SIG-M5 treated with dmso at 0.1 percent for 504 hours (cell line): ENCODE data around the gene ISL2.
A peak's percentile ranks its signal among the peaks of the same experiment; 100 is the strongest.

Experiments used
- DNase-seq: peaks from one replicate; lab custom pipeline; 2025; ENCODE audit not compliant: unreplicated experiment; lab: John Stamatoyannopoulos, UW

The ISL2 gene

DNA sequence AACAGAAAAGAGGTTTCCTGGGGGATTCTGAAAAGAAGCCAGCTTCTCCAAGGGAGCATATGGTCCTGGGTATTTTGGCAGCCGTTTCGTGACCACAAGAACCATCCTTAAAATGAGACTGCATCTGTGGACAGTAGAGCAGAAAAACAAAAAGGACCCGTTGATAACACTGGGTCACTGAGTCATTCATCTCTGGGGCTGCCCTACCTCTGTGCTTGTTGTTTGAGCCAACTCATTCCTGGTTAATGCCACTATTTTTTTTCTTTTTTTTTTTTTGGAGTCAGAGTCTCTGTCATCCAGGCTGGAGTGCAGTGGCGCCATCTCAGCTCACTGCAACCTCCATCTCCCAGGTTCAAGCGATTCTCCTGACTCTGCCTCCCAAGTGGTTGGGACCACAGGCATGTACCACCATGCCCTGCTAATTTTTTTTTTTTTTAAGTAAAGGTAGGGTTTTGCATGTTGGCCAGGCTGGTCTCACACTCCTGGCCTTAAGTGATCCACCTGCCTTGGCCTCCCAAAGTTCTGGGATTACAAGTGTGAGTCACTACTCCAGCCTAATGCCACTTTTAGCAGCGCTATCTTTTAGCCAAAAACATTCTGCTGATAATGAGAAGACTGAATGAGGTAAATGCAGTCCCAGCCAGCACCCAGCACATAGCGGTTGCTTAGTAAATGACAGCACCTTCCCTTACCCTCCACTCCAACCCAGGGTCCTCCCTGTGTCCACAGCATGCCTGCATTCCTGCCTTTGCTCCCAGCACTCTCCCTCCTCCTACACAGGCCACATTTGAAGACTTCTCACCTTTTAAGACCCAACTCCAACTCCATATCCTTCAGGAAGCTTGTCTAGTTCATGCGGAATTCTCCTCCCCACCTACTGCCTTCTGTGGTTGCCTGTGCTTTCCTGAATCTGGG lies 9.1 kb upstream of the ISL2 start:
- no peak for DNase-seq

DNA sequence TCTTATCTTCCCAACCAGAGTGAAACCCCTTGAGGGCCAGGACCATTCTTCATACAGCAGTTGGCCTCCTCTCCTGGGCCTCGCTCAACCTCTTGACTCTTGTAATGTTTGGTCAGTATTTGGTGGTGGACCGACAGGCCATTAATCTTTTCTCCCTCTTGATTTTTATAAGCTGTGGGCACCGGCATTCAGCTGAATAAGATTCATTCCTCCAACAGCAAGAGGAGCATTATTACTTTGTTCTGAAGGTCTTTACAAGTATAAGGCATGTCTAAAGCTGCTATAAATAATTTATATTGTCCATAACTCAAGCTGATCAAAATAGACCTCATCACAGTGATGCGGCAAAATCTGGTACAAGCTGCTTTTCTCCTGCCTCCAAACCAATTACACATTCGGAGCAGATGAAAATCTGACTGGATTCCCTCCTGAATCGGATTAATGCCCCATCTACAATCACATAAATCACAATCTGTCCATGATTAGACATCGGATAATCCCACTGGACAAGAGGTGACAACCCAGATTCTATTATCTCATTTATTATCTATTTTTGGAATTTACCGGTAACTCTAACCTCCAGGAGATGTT lies 8.4 kb upstream of the ISL2 start:
- DNase-seq = no peak

DNA sequence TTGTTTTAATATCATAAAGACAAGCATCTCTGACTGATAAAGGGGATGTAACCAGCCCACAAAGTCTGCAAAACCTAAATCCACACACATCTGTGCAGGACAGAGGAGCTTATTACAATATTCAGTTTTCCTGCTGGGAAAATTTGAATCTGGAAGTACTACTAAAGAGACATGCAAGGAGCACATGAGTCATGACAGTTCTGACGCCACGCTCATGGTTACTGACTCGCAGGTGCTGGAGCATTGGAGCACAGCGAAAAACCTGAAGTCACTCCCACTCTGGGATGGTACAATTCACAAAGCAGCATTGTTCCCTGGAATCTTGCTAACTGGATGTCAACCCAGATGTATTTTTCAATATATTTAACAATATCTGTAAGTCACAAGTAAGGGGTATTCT lies 7.6 kb upstream of the ISL2 start:
- DNase-seq = no peak

DNA sequence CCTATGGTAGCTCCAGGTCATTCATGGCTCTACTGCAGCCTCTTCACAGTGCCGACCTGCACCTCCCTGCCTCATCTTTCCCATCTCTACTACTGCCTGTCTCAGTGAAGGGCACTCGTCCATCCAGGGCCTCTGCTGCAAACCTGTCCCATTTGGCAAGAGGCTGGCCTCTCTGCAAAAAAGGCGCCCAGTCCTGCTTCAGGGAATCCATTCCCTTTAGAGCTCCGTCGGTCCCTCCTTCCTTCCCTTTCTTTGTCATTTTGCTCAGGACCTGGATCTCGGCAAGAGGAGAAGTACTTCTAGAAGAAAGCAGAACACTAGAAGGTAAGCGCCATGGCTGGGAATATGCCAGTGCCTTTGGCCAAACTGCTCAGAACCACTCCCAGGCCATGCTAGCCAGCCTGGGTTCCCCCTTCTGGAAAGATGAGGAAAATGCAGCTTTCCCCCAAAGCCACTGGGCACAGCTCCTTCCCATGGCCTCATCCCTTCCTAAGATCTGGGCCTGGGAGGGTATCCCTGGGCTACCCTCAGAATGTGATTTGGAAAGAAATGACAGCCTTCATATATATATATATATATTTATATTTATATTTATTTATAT lies 6.4 kb upstream of the ISL2 start:
- DNase-seq = peak; percentile 40

DNA sequence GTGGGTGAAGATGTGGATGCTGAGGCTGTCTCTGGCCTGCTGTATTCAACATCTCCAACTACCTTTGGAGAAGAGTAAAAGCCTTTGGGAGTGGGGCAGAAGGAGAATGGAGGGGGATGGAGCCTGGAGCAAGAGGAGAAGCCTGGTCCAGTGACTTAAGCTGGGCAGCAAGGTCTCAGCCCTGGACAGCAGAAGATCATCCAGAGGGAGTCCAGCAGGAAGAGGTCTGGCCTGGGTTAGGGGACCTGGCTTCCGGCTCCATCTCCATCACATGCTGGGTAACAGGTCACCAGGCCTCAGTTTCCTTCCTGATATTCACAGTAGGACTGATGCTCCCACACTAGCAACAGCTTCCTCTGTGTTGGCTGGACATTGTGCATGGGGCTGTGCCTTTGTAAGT lies 3.8 kb upstream of the ISL2 start:
- DNase-seq = no peak

DNA sequence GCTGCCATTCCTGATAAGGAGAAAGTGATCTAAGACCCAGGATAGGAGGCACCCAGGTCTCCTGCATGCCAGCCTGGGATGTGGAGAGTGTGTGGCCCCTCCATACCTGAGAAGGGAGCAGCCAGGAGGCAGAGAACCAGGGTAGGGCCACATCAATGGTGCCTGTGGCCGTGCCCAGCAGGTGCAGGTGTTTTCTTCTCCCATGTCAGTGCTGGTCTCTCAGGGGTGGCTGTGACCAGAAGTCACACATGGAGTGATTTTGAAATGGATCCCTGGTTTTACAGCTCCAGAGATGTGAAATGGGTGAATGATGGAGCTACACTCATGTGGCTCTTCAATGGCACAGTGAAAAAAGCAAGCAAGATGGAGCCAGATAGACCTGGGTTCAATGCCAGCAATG lies 3.3 kb upstream of the ISL2 start:
- DNase-seq = no peak

DNA sequence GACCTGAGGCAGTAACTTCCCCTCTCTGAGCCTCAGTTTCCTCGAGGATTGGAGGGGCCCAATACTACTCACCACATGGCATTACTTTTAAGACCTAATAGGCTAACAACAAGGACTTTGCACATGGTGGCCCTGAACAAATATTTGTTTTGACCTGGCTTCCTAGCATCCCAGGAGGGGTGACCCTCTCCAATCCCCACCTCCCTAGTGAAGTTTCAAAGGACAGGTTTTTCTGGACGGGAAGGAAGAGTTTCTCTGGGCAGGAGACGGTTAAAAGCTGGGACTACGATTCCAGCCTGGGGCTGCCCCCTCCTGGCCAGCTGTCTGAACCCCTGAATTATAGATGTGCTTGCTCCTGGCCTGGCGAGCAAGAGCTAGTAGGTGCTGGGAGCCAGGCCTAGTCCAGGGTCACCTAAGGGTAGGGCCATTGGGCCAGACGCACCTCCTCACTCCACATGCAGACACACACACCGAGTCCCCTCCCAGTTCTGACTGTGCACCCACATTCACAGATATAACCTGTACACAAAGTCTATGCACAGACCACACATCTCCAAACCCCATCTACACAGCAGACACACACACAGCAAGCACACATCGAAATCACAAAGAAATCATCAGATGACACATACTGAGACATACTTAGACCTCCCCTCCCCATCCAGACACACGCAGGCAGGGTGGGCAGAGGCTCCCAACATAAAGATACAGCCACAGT lies 2.7 kb upstream of the ISL2 start:
- peak; percentile 21 for DNase-seq

DNA sequence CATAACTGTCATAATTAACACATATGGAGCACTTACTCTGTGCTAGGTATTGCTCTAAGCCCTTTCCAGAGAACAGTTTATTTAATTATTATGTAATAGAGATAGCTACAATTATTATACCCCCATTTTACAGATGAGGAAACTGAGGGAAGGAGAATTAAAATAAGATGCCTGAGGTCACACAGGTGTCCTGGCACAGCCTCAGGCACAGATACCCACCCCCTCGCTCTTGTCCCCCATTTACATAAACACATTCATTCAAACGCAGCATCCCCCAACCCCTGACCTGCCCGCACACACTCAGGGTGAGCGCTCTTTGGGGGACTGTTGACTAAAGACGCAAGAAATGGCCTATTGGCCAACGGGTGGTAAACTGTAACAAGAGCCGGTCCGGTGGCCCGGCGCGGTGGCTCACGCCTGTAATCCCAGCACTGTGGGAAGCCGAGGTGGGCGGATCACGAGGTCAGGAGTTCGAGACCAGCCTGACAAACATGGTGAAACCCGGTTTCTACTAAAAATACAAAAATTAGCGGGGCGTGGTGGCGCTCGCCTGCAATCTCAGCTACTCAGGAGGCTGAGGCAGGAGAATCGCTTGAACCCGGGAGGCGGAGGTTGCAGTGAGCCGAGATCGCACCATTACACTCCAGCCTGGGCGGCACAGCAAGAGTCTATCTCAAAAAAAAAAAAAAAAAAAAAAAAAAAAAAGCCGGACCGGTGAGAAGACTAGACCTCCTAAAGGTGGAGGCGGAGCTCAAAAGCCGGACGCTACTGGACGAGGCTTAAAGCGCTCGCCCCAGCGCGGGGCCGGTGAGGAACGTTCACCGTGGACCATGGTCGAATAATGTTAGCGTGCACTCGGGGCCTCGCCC lies 1.9 kb upstream of the ISL2 start:
- no peak for DNase-seq

DNA sequence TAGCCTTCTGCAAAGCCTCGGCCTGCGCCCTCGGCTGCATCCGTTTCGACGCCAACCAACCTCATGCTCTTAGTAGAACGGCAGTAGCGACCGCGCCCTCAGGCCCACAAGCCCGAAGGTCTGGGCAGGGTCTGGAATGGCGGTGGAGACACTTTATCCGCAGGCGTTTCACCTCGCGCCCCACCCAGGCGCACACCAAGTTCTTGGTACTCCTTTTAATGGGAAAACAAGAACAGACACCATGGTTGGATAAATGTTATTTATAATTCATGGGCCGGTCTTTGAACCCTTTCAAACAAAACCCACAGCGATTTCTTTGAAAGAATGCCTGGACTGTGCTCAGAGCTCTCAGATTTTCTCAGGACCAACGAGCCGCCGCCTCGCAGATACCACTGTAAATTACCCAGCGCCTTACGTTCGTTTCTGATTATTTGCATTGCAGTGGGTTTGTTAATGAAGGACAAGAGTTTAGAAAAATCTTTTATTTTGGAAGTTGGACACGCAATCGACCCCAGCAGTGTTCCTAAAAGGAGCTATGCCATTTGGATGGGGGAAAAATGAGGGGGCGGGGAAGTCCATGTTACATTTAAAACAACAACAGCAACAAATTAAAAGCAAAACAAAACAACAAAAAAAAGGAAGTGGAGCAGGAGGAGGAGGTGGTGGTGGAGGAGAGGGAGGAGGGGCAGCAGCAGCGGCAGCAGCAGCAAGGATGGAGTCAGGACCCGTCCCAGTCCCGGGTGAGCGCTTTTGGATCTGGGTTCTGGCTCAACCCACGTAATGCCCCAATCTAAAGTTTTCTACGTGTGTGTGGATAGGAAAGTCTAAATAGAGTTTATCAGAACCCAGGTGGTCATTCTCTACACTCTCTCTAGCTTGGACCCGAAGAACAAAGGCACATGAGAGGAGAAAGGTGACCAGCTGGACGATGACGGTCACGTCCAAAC lies 993 bp upstream of the ISL2 start:
- DNase-seq = peak; percentile 41

DNA sequence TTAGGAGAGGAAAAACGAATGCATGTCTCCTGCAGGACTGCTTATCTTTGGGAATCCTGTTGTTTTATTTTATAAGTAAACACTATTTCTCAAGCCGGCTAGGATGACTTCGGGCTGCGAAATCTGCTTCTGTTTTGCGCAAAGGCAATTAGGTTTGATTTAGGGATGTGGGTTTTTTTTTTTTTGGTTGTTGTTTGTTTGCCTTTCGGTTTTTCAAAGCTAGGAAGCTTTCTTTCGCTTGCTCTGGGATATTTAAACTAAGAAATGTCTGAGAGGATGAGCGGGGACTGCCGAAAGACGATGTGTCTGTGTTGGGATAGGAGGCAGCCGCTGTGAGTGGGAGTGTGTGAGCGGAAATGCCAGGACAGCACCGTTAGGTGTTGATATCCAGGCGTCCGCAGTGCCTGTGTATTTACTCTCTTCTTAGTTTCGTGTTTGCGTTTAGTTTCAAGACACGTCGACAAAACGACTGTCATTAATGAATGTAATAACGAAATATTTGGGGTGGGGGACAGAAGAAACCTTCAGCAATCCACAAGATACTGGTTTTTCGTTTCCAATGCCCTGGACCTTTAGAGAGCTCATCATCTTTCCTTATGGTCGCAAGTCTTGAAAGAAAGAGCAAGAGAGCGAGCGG lies 604 bp downstream of the ISL2 start:
- DNase-seq = peak; percentile 63

DNA sequence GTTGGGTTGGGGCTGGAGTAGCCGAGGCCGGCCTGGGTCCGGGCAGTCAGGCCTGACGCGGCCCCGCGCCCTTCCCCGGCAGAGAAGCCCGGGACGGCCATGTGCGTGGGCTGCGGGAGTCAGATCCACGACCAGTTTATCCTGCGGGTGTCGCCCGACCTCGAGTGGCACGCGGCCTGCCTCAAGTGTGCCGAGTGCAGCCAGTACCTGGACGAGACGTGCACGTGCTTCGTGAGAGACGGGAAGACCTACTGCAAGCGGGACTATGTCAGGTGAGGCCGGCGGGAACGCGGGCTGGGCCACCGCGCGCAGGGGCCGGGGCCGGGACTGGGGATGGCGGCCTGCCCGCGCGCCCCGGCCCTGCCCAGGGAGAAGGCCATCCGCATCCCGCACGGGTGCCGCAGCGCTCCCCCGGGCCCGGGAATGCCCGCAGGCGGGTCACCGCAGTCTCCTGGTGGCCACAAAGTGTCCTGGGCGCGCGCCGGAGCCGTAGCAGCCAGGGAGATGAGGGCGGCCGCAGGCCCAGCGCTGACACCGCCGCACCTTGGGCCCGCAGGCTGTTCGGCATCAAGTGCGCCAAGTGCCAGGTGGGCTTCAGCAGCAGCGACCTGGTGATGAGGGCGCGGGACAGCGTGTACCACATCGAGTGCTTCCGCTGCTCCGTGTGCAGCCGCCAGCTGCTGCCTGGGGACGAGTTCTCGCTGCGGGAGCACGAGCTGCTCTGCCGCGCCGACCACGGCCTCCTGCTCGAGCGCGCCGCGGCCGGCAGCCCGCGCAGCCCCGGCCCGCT lies 1.3 kb downstream of the ISL2 start:
- peak; percentile 36 for DNase-seq

DNA sequence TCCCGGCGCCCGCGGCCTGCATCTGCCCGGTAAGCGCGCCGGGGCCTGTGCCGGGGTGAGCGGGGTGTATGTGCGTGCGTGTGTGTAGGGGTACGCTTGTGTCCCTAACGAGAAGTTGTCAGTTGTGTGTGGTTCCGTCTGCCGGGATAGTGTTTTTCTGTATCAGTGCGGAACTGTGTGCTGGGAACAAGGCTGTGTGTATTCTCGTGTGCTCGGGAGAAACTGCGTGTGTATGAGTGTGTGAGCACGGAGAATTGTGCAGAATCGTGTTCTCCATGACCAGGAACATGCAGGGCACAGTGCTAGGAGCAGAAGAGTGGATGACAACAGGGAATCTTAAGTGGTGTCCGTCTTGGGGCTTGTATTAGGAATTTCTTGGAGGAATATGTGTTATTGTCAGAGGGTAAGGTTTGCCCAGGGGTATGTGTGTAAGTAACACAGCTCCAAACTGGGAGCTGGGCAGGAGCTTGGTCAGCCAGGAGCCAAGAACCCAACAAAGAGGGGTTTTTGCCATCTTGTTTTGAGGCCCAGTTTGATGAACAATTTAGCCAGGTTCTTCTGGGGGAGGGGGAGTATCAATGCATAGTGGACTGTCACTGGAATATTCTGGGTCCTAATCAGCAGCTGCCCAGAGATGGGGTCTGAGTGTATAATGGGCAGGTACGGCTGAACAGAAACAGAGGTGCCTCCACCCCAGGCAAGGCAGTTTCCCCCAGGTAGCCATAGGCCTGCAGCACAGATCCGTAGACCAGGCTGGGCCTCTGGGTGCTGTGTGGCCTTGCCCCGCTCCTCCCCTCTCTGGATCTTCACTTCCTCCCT lies 2.1 kb downstream of the ISL2 start:
- DNase-seq = peak; percentile 73

DNA sequence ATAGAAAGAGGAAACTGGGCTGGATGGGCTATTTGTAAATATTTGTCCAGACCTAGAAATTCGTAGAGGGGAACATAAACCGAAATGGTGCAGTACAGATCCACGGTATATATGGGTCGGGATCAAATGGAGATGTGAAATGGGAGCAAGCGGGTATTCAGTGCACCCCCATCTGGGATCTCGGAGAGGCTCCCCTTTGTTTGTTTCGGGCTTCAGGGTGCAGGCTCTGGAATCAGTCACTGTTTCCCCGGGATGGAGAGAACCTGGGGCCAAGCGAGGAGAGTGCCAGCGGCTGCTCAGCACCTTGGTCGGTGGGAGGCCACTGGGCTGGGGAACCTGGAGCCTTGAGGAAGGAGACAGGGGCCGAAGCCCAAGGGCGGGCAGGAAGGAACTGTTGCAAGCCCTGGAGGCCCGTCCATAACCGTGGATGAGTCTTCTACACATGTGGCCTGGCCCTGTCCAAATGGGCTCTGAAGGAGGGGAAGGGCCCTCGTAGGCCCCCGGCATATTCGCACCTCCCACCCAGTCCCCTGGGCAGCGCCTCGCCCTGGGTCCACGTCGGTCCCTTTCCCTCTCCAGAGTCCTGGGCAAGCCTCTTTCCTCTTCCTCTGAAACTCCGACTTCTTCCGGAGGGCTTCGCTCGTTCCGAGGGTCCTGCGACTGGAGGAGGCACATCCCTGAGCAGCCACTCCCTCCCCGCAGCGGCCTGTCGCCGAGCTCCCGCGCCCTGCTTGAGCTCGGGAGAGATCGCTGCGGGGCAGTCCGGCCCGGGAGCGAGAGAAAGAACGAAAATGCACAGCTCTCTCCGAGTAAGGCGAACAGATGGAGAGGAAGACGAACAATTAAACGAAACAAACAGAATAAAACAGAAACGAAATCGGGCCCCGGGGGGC lies 3.0 kb downstream of the ISL2 start:
- no peak for DNase-seq

DNA sequence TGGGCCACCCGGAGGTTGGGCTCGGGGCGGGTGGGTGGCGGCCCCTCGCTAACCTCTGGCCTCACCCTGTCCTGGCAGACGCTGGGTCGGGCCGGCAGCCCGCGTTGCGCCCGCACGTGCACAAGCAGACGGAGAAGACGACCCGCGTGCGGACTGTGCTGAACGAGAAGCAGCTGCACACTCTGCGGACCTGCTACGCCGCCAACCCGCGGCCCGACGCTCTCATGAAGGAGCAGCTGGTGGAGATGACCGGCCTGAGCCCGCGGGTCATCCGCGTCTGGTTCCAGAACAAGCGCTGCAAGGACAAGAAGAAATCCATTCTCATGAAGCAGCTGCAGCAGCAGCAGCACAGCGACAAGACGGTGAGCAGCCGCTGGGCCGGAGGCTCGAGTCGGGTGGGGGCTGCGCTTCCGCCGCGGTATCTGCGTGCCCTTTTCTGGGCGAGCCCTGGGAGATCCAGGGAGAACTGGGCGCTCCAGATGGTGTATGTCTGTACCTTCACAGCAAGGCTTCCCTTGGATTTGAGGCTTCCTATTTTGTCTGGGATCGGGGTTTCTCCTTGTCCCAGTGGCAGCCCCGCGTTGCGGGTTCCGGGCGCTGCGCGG lies 3.7 kb downstream of the ISL2 start:
- no peak for DNase-seq

DNA sequence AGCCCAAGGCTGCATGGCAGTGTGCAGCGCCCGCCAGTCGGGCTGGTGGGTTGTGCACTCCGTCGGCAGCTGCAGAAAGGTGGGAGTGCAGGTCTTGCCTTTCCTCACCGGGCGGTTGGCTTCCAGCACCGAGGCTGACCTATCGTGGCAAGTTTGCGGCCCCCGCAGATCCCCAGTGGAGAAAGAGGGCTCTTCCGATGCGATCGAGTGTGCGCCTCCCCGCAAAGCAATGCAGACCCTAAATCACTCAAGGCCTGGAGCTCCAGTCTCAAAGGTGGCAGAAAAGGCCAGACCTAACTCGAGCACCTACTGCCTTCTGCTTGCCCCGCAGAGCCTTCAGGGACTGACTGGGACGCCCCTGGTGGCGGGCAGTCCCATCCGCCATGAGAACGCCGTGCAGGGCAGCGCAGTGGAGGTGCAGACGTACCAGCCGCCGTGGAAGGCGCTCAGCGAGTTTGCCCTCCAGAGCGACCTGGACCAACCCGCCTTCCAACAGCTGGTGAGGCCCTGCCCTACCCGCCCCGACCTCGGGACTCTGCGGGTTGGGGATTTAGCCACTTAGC lies 4.3 kb downstream of the ISL2 start:
- no peak for DNase-seq
